Panc1 (cell line): ENCODE results near the gene NOTUM. TPM values are rescaled to one million over a fixed set of nuclear protein-coding genes. Genes with fewer than 3 reads are reported as not detected.

ENCODE experiments used
- ATAC-seq: fragments of 200-7000 bp; cut with Tn5 transposase; 2 replicates; pipeline ENCODE4 v1.9.1; 2020; ENCODE audit warnings: mild to moderate bottlenecking, moderate library complexity
- BruUV-seq: library from RNA; stranded (reverse); fragments of 400-500 nt; replicated peaks from 2 replicates; lab custom pipeline; 2021; lab: Mats Ljungman, UMichigan
- CTCF ChIA-PET: fragments of 300-600 bp; sonication (Branson Sonifier 250); formaldehyde crosslinking; loops from one replicate; lab custom pipeline; 2022; ENCODE audit warnings: antibody characterized with exemption; lab: Charles Lee
- POLR2A ChIA-PET: fragments of 300-600 bp; sonication (Branson Sonifier 250); formaldehyde crosslinking; loops from one replicate; lab custom pipeline; 2022; ENCODE audit warnings: antibody characterized with exemption; lab: Charles Lee
- DNase-seq: peaks from one replicate; pipeline ENCODE4 v3.0.0-alpha.2; 2010; ENCODE audit warnings: low read depth, low spot score
- H3K27ac ChIP-seq: 2 replicates; pipeline ENCODE4 v1.5.1; 2011; ENCODE audit warnings: mild to moderate bottlenecking, low read length, inconsistent platforms
- H3K27me3 ChIP-seq: fragments of 200-500 bp; sonication (Bioruptor generic); 2 replicates; pipeline ENCODE4 v1.6.0; 2014; ENCODE audit warnings: low read length, inconsistent platforms; ENCODE audit not compliant: control insufficient read depth, insufficient read depth
- H3K36me3 ChIP-seq: fragments of 200-500 bp; sonication (Bioruptor generic); 2 replicates; pipeline ENCODE4 v1.5.1; 2014; ENCODE audit warnings: inconsistent platforms, mild to moderate bottlenecking, low read length, moderate library complexity; ENCODE audit not compliant: control insufficient read depth, insufficient read depth
- H3K4me1 ChIP-seq: 2 replicates; pipeline ENCODE4 v1.5.1; 2011; ENCODE audit warnings: inconsistent platforms, mild to moderate bottlenecking, low read length, moderate library complexity; ENCODE audit not compliant: control insufficient read depth, insufficient read depth
- H3K4me3 ChIP-seq, 2 experiments: 2 replicates each; pipeline ENCODE4 v1.5.1; 2011 to 2012; ENCODE audit warnings: low read depth in 2 of 2, low read length in 2 of 2, mild to moderate bottlenecking in 2 of 2, inconsistent platforms in 1 of 2, moderate library complexity in 1 of 2
- H3K9me3 ChIP-seq: fragments of 200-500 bp; sonication (Bioruptor generic); 2 replicates; pipeline ENCODE4 v1.5.1; 2014; ENCODE audit warnings: low read depth, mild to moderate bottlenecking, inconsistent platforms, low read length, moderate library complexity; ENCODE audit not compliant: control insufficient read depth, insufficient read depth
- CTCF ChIP-seq: fragments of 450-650 bp; IDR thresholded peaks from 2 replicates; pipeline ENCODE4 v1.5.1; 2017; ENCODE audit warnings: mild to moderate bottlenecking
- POLR2AphosphoS5 ChIP-seq: IDR thresholded peaks from 2 replicates; pipeline ENCODE4 v1.6.1; 2012; ENCODE audit warnings: mild to moderate bottlenecking, low read depth, low read length, moderate library complexity
- REST ChIP-seq, 2 experiments: IDR thresholded peaks; 2 replicates each; pipeline ENCODE4 v1.6.1; 2011 to 2012; ENCODE audit warnings: low read depth in 2 of 2, control low read depth in 1 of 2, low read length in 1 of 2, mild to moderate bottlenecking in 1 of 2, moderate library complexity in 1 of 2; ENCODE audit not compliant: insufficient read depth in 1 of 2
- SIN3A ChIP-seq: IDR thresholded peaks from 2 replicates; pipeline ENCODE4 v1.6.1; 2012; ENCODE audit warnings: low read depth, mild to moderate bottlenecking, low read length, moderate library complexity, borderline replicate concordance; ENCODE audit not compliant: insufficient read depth
- TCF7L2 ChIP-seq: IDR thresholded peaks from 2 replicates; pipeline ENCODE4 v1.6.1; 2011; ENCODE audit warnings: mild to moderate bottlenecking, low read depth, low read length, inconsistent platforms
- in situ Hi-C: cut with HindIII; loops from 2 replicates; pipeline ENCODE4 v1.10.0; 2016; ENCODE audit warnings: low sequenced_read_pairs, low pct_unique_long_range_greater_than_20kb
- intact Hi-C: fragments of 100-400 bp; cut with micrococcal nuclease; formaldehyde crosslinking; loops from one replicate; pipeline ENCODE4 v1.10.0; 2022; ENCODE audit not compliant: unreplicated experiment
- total RNA-seq: library from RNA; stranded (reverse); gene quantifications from one replicate; pipeline ENCODE4 v1.2.1, GENCODE V29; 2021; ENCODE audit not compliant: unreplicated experiment

NOTUM gene
- total RNA-seq, 1 experiment from 2014 or later: 2.0 TPM

GRCh38 chr17:82004517-82005455, 43.8 kb upstream of the NOTUM start:
- H3K4me1 ChIP-seq: peaks cover 48% of the 10 kb centered on the region
- ATAC-seq (no peak), DNase-seq (no peak)
- intact Hi-C loops: no loop called here
- H3K4me3 ChIP-seq: no peak overlapping the region
- H3K27me3 ChIP-seq: no peaks in the 10 kb centered on the region
- ChIA-PET POLR2A (no interaction called here), CTCF (no interaction called here)
- BruUV-seq: no TSS peak
- peak overlapping the region; percentile 82 for H3K27ac ChIP-seq
- in situ Hi-C loops: no loop called here
- no peak for TF ChIP-seq REST (IDR thresholded peaks at IDR 0.05; ENCODE audit: insufficient read depth in 1 of 2, low read depth in 2 of 2, low read length in 1 of 2)
- no peak for TF ChIP-seq POLR2AphosphoS5
- TF ChIP-seq SIN3A: no peak
- no peak for TF ChIP-seq CTCF
- H3K36me3 ChIP-seq: no peaks in the 10 kb centered on the region
- H3K9me3 ChIP-seq: no peaks in the 10 kb centered on the region

- POLR2A ChIA-PET: no interaction called here
- intact Hi-C loops: no loop called here
Observed at GRCh38 chr17:82003411-82004381, 42.7 kb upstream of the NOTUM start.

More at GRCh38 chr17:82003411-82004381, 42.7 kb upstream of the NOTUM start:
- TF ChIP-seq TCF7L2 (peak; percentile 94), REST (IDR thresholded peaks at IDR 0.05; ENCODE audit: insufficient read depth in 1 of 2, low read depth in 2 of 2, low read length in 1 of 2) (0 out of 4 replicates have a peak, but pooled peaks of 1 of the 2 experiments have one; percentile 17), POLR2AphosphoS5 (no peak), CTCF (no peak), SIN3A (peak; percentile 54; the same call in 1 of the 2 replicates)
- DNase-seq: peak; percentile 41
- no TSS peak for BruUV-seq
- Histone ChIP-seq H3K9me3 (no peaks in the 10 kb centered on the region), H3K27me3 (no peaks in the 10 kb centered on the region), H3K36me3 (no peaks in the 10 kb centered on the region), H3K4me3 (no peak overlapping the region), H3K27ac (peak overlapping the region; percentile 82), H3K4me1 (peaks cover 48% of the 10 kb centered on the region)
- in situ Hi-C loops: no loop called here
- CTCF ChIA-PET: interaction anchor here (0.6 to 0.7 kb wide), 2 partner anchors 22 to 44 kb away, joined by 4 read pairs; no protein-coding TSS in a partner anchor
- peak; percentile 88 for ATAC-seq
